Fibroblast of pulmonary artery (primary cell): ENCODE measurements around the gene MRPL45.

ENCODE experiments used
- DNase-seq: peaks from one replicate; pipeline ENCODE4 v3.0.0-alpha.2; 2010; ENCODE audit warnings: low read depth
- H3K4me3 ChIP-seq: replicated peaks from 2 replicates; pipeline ENCODE4 v1.5.1; 2011; ENCODE audit warnings: low read depth, mild to moderate bottlenecking, control low read depth, low read length, moderate library complexity
- CTCF ChIP-seq: IDR thresholded peaks from 2 replicates; pipeline ENCODE4 v1.5.1; 2011; ENCODE audit warnings: mild to moderate bottlenecking, control low read depth, low read length, inconsistent platforms; ENCODE audit errors: missing control alignments

MRPL45 gene

GRCh38 chr17:38353668-38354067 is 56.7 kb downstream of the MRPL45 start:
- H3K4me3 ChIP-seq: peak overlapping the region; percentile 2
- no peak for DNase-seq
- no peak for TF ChIP-seq CTCF

GRCh38 chr17:38354466-38354865 is 57.5 kb downstream of the MRPL45 start:
- no peak overlapping the region for H3K4me3 ChIP-seq
- no peak for TF ChIP-seq CTCF
- DNase-seq: no peak

- TF ChIP-seq CTCF: no peak
- H3K4me3 ChIP-seq: no peak overlapping the region
- DNase-seq: no peak
These were observed 58.3 kb downstream of the MRPL45 start for GRCh38 chr17:38355251-38355650.

- no peak for DNase-seq
- no peak overlapping the region for H3K4me3 ChIP-seq
- TF ChIP-seq CTCF: no peak
These were observed 60.6 kb downstream of the MRPL45 start for GRCh38 chr17:38357486-38358123.

- no peak for TF ChIP-seq CTCF
- H3K4me3 ChIP-seq: no peak overlapping the region
- no peak for DNase-seq
These were observed 61.9 kb downstream of the MRPL45 start for GRCh38 chr17:38358586-38359513.

GRCh38 chr17:38361694-38362465 is 64.9 kb downstream of the MRPL45 start:
- no peak for TF ChIP-seq CTCF
- no peak overlapping the region for H3K4me3 ChIP-seq
- DNase-seq: no peak
